Neutrophil (primary cell): ENCODE results near the gene UHMK1.

ENCODE experiments used
- H3K27ac ChIP-seq: fragments of 200-600 bp; sonication (generic); 2 replicates; pipeline ENCODE4 v1.5.1; 2016; ENCODE audit warnings: mild to moderate bottlenecking, moderate library complexity
- H3K27me3 ChIP-seq: fragments of 200-600 bp; sonication (generic); 2 replicates; pipeline ENCODE4 v1.6.0; 2016; ENCODE audit warnings: mild to moderate bottlenecking
- H3K36me3 ChIP-seq: fragments of 200-600 bp; sonication (generic); 2 replicates; pipeline ENCODE4 v1.5.1; 2017
- H3K4me1 ChIP-seq, 2 experiments: fragments of 200-600 bp in 1 of 2; sonication (generic) in 1 of 2; 1 replicate in 1 of 2; 2 replicates in 1 of 2; pipeline versions ENCODE4 v1.5.1 to v1.6.1; 2013 to 2016; ENCODE audit warnings: low read depth in 1 of 2, low read length in 1 of 2, mild to moderate bottlenecking in 1 of 2, moderate library complexity in 1 of 2; ENCODE audit not compliant: control insufficient read depth in 1 of 2, insufficient read depth in 1 of 2
- H3K4me3 ChIP-seq, 2 experiments: fragments of 200-600 bp in 1 of 2; sonication (generic) in 1 of 2; 1 replicate in 1 of 2; 2 replicates in 1 of 2; pipeline ENCODE4 v1.5.1; 2013 to 2016; ENCODE audit warnings: low read depth in 1 of 2, low read length in 1 of 2, mild to moderate bottlenecking in 1 of 2, moderate library complexity in 1 of 2
- H3K9me3 ChIP-seq: fragments of 200-600 bp; sonication (generic); 2 replicates; pipeline ENCODE4 v1.5.1; 2016
- TF ChIP-seq, protein P1 (sequence below): fragments of 200-600 bp; sonication (generic); IDR thresholded peaks from 2 replicates; pipeline ENCODE4 v1.5.1; 2016; ENCODE audit warnings: antibody characterized with exemption

The UHMK1 gene

DNA sequence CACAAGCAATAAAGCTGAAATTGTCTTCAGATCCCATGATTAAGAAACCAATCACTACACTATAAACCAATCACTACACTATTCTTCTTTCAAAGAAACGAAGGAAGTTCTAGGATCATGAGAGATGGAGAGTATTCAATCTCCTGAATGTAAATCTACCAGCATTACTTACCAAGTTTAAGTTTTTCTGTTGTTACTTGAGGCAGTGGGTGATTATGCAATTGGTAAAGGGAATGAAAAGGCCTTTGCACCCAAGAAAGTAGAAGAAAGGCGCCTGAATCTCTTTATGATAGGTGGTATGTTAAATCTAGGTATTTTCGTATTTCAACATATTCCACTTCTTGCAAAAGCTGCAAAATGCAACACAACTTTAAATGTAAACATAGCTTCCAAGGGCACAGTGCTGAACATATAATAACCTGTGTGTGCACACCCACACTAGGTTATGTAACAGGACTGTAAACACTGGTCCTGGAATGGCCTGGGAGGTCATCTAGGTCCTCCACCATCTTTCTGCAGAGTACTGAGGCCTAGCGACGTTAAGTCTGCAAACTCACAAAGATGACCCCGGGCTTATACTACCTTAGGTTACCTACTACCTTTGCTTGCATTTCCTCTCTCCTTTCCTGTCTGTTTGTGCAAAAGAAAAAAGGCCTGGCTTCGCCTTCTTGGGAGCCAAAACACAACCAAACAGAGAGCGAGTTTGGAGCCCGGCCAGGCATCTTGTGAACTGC is 62.9 kb downstream of the UHMK1 start:
- peak overlapping the region; percentile 83 for H3K27ac ChIP-seq
- TF ChIP-seq, protein P1, sequence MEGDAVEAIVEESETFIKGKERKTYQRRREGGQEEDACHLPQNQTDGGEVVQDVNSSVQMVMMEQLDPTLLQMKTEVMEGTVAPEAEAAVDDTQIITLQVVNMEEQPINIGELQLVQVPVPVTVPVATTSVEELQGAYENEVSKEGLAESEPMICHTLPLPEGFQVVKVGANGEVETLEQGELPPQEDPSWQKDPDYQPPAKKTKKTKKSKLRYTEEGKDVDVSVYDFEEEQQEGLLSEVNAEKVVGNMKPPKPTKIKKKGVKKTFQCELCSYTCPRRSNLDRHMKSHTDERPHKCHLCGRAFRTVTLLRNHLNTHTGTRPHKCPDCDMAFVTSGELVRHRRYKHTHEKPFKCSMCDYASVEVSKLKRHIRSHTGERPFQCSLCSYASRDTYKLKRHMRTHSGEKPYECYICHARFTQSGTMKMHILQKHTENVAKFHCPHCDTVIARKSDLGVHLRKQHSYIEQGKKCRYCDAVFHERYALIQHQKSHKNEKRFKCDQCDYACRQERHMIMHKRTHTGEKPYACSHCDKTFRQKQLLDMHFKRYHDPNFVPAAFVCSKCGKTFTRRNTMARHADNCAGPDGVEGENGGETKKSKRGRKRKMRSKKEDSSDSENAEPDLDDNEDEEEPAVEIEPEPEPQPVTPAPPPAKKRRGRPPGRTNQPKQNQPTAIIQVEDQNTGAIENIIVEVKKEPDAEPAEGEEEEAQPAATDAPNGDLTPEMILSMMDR, result no peak
- H3K36me3 ChIP-seq, result no peaks in the 10 kb centered on the region
- H3K27me3 ChIP-seq, result no peaks in the 10 kb centered on the region
- H3K9me3 ChIP-seq, result no peaks in the 10 kb centered on the region
- peaks cover 14 to 17% of the 10 kb centered on the region in 2 experiments for H3K4me1 ChIP-seq
- H3K4me3 ChIP-seq, result peak overlapping the region; percentile 68 to 87

DNA sequence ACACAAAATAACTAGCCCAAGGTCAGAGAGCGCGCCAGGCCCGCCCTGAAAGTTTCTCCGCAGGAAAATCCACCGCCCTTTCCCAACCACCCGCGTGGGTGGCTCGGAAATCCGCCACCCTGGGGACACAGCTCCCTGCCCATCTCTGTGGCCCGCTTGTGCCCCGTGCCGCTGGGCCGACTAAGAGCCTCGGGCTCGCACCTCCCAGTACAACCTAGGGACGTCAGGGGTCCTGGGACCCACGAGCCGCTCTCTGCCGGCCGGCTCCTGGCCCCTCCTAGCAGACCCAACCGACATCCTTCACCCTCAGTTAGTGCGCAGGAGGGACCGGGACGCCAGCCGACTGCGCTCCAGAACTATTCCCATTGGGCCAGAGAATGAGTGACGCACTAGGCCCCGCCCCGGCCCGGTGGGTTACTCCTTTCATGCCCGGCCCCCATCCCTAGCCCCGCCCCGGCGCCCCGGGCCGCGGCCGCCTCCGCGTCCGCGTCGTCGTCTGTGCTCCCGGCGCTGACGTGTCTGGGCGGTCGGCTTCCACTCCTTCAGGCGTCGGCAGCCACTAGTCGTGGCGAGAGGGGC is 63.5 kb downstream of the UHMK1 start:
- H3K36me3 ChIP-seq, result no peaks in the 10 kb centered on the region
- H3K27ac ChIP-seq, result peak overlapping the region; percentile 83
- H3K4me3 ChIP-seq, result peak overlapping the region; percentile 68 to 87
- TF ChIP-seq, protein P1, result peak; percentile 39
- no peaks in the 10 kb centered on the region for H3K9me3 ChIP-seq
- peaks cover 14 to 17% of the 10 kb centered on the region in 2 experiments for H3K4me1 ChIP-seq
- no peaks in the 10 kb centered on the region for H3K27me3 ChIP-seq

DNA sequence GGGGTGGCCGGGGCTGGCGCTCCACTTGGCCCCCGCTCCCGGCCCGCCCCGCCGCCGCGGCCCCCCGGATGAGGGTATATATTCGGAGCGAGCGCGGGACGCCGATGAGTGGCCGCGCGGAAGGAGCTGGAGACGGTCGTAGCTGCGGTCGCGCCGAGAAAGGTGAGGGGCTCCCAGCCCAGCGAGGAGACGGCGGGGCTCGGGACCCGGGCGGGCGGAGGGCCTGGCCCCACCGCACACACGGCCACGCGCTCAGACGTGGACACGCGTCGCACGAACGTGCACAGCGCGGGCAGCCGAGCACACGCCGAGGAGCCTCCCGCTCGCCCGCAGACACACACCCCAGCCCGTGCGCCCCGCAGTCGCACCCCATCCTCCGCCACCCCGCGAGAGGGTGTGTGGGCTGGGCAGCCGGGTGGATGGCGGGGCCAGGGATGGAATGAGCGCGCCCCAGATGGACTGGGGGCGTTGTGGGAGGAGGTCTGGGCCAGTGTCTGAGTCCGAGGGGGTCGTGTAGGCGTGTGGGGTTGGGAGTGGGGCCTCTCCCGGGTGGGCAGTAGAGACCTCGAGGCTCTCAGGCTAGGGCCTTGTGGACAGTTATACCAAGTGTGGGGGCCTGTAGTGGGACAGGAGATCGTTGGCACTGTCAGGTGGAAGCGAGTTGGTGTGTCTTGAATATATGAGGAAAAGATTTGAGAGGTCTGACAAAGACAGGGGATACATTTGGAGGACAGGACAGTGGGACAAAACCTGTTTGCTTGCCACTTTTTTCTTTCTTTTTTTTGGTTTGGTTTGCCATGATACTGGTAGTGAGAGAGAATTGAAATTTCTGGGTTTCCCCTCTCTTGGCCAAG is 64.2 kb downstream of the UHMK1 start, which contains the start of gene UAP1:
Gene UAP1 (plus strand): TSS at position 107 of the 854 bp plus-strand sequence. CDS start 4,347 bp downstream, outside the sequence.
- Histone ChIP-seq H3K4me1 (peaks cover 14 to 17% of the 10 kb centered on the region in 2 experiments), H3K27me3 (no peaks in the 10 kb centered on the region), H3K27ac (peak within 1 kb of the TSS; percentile 83), H3K36me3 (no peaks in the 10 kb centered on the region), H3K4me3 (peak within 1 kb of the TSS; percentile 68 to 87), H3K9me3 (no peaks in the 10 kb centered on the region)
- TF ChIP-seq, protein P1, result peak; percentile 1

DNA sequence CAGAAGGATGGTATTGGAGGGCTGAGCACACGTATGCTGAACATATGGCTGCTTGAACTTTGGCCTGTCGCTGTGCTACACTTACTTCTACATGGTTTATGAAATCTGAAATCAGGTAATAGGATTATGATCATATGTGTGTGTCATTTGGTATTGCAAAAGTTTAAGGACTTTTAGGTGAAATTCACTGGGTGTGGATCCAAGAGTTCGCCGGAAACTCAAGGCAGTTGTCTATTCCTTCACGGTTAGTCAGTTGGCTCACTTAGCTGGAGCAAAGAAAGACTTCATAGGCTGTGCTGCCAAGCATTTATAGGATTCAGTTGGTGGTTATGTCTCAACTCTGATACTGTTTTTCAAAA is 64.8 kb downstream of the UHMK1 start:
- Histone ChIP-seq H3K4me1 (peaks cover 14 to 17% of the 10 kb centered on the region in 2 experiments), H3K27me3 (no peaks in the 10 kb centered on the region), H3K36me3 (no peaks in the 10 kb centered on the region), H3K27ac (peak overlapping the region; percentile 83), H3K4me3 (peak overlapping the region; percentile 68 to 87), H3K9me3 (no peaks in the 10 kb centered on the region)
- TF ChIP-seq, protein P1, result no peak

DNA sequence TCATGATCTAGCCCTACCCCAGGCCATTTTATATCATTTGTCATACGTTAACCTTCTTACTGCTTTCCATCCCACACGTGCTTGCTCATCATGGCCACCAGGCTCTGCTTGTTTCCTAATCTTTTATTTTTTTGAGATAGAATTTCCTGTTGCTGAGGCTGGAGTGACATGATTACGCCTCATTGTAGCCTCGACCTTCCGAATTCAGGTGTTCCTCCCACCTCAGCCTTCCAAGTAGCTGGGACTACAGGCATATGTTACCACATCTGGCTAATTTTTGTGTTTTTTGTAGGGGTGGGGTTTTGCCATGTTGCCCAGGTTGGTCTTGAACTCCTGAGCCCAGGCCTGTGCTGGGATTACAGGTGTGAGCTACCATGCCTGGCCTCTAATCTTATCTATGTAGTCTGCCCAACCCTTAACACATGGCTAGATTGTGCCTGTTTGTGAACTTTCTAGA is 67.2 kb downstream of the UHMK1 start:
- Histone ChIP-seq H3K36me3 (no peaks in the 10 kb centered on the region), H3K4me3 (no peak overlapping the region), H3K4me1 (peaks cover 14 to 23% of the 10 kb centered on the region in 2 experiments), H3K27ac (no peak overlapping the region), H3K9me3 (no peaks in the 10 kb centered on the region), H3K27me3 (no peaks in the 10 kb centered on the region)
- TF ChIP-seq, protein P1, result no peak
